Stimulated activated CD4-positive, alpha-beta T cell treated with anti-CD3 and anti-CD28 coated beads, Interleukin-15, amount 100 ng/mL, for 48 hours (primary cell): ENCODE data around the gene WFS1.

ENCODE experiments used
- DNase-seq, 2 donors: peaks; one replicate each; pipeline ENCODE4 v3.0.0-alpha.2; 2020; ENCODE audit warnings: low read depth in 2 of 2

WFS1 gene

GRCh38 chr4:6279582-6280289 is 10.1 kb downstream of the WFS1 start:
- DNase-seq = no peak

DNA sequence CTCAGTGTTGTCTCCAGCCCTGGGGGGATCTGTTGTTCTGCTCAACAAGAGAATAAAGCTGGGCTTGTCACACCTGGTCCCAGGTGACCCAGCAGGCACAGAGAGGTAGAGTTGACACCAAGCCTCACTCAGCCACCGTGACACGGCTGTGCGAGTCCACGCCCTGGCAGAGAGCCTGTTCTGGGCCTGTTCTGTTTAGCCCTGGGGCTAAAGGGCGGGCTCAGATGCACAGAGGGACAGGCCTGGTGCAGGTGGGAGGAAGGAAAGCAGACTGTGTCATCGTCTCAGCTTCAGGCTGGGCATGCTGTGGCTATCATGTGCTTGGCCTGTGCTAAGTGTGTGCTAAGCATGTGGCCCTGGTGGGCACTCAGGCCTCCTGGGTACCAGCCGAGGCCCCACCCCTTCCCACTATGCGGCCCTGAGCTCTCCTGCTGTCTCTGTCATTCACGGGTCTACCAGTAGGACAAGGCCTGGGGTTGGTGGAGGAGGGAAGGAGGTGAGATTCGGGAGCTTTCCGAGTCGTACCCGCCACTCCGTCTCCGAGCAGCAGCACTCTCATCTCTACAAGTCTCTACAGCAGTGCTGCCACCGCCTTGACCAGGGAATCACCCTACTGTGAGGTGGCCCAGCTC is 10.8 kb downstream of the WFS1 start:
- no peak for DNase-seq

DNA sequence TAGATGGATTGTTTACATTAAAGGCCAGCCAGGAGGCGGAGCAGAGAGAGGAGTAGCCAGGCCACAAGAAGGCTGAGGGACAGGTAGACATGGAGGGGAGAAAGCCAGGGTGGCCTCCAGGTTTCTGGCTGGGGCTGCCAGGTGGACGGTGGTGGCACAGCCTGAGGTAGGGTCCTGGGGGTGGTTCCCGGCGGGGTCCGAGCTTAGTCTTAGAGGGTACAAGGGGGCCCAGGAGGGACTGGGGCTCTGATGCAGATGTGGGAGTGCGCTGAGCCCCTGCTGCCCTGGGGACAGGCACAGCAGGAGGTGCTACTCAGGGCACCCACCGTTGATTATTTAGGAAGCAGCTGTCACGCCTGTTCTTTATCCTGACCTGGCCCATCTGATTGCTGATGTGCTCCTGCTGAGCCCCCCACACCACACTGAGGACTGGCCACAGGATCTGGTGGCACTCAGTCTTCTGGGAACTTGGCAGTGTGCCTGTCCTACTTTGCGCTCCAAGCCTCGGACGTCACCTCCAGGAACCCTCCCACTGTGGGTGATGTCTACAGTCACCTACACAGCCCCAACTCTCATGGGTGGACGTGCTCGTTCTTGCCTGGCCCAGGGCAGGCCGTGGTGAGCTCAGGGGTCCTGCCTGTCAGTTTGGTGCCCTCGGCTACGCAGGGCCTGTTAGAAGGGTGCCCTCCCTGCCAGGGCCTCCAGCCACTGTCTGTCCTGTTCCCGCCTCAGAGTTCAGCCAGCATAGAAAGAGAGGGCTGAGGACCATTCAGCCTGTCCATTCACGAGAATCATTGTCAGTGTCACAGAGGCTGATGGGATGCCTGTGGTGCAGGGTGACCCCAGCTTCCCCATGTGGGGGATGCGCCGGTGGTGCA is 12.0 kb downstream of the WFS1 start:
- DNase-seq = no peak

DNA sequence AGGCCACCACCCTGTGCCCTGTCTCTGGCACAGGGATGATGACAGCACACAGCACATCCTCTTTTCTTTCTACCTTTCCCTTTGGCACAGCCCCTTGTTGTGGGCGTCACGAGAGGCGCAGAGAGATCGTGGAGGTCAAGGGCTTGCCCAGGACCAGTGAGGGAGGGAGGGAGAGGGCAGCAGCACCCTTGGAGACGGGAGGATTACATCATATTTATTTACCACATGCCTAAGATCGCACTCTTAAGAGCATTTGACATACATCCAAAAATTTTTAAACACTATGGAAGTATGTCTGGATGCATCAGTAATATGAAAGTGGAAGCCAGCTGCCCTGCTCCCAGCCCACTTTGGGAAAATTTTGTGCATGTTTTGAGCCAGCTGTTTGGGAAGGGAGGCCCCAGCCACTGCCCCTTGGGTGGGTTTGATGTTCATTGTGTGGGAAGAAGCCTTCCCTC is 12.7 kb downstream of the WFS1 start:
- no peak for DNase-seq

- DNase-seq = no peak
These were observed 13.6 kb downstream of the WFS1 start for GRCh38 chr4:6283282-6283681.

GRCh38 chr4:6287017-6287788 is 17.6 kb downstream of the WFS1 start:
- DNase-seq = no peak

- DNase-seq = no peak
These were observed 18.7 kb downstream of the WFS1 start for GRCh38 chr4:6288342-6288741.

- no peak for DNase-seq
These were observed 19.2 kb downstream of the WFS1 start for GRCh38 chr4:6288871-6289270.

- DNase-seq = no peak
These were observed 20.6 kb downstream of the WFS1 start for GRCh38 chr4:6290256-6290655.

GRCh38 chr4:6290769-6291547 is 21.3 kb downstream of the WFS1 start:
- no peak for DNase-seq

DNA sequence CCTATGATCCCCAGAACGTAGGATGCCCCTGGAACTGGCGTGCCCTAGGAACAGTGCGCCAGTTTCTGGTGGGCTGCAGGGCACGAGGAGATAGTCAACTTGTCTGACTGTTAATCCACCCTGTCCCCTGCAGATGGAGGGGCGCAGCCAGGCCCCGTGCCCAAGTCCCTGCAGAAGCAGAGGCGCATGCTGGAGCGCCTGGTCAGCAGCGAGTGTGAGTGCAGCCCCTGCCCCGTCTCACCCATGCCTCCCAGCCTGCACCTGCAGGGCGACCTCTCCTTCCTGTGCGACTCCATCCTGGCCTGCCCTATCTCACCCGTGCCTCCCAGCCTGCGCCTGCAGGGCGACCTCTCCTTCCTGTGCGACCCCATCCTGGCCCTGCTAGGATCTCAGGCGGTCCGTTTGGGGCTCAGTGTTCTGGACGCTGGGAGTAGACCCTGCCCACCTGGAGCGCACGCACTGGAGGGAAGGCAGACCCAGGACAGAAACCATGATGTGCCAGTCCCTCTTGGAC is 22.2 kb downstream of the WFS1 start:
- no peak for DNase-seq

DNA sequence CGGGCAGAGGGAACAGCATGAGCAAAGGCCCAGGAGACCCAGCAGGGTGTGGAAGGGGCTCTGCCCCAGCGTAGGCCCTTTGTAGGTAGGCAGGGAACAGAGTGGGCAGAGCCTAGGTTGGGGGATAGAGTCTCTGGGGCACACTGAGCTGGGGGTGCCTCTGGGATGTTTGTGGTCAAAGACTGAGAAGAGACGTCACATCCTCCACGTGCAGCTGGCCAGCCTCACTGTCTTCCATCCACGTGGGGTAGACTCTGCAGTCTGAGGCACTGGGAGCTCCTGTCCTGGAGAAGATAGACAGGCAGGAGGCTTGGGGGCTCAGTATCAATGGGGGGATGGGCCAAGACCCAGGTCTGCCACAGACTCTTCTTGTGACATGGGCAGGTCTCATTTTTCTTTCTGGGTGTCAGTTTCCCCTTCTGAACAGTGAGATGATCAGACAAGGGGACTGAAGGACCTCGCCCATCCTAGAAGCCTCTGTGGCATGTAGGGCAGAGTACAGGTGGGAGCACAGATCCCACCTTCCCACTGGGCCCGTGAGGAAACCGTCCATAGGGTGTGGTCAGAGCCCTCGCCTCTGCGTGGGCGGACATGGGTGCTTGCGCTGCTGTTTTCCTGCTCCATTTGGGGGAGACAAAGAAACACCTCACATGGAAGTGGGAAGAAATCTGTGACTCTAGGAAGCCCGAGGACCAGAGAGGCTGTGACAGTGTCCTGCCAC is 22.9 kb downstream of the WFS1 start:
- DNase-seq = no peak

DNA sequence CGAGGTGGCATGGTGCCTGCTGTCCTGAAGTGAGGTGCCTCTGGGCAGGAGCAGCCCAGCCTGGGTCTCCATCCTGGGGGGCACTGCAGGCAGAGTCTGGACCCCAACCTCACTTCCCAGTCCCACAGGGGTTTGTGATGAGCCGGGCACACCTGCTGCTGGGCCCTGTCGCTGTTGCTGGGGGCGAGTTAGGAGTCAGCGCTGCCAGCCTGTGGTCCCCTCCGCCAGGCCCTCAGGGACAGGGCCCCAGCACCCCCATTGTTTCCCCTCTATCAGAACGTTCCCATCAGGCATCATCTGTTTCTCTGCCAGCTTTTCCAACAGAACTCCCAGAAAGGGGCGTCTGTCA is 23.4 kb downstream of the WFS1 start:
- no peak for DNase-seq

GRCh38 chr4:6293661-6294060 is 24.0 kb downstream of the WFS1 start:
- DNase-seq = no peak

- DNase-seq = no peak
These were observed 25.2 kb downstream of the WFS1 start for GRCh38 chr4:6294705-6295421.

GRCh38 chr4:6295495-6295894 is 25.8 kb downstream of the WFS1 start:
- no peak for DNase-seq

- DNase-seq = no peak
These were observed 26.4 kb downstream of the WFS1 start for GRCh38 chr4:6296026-6296425.

- DNase-seq = no peak
These were observed 27.7 kb downstream of the WFS1 start for GRCh38 chr4:6297266-6297815.

DNA sequence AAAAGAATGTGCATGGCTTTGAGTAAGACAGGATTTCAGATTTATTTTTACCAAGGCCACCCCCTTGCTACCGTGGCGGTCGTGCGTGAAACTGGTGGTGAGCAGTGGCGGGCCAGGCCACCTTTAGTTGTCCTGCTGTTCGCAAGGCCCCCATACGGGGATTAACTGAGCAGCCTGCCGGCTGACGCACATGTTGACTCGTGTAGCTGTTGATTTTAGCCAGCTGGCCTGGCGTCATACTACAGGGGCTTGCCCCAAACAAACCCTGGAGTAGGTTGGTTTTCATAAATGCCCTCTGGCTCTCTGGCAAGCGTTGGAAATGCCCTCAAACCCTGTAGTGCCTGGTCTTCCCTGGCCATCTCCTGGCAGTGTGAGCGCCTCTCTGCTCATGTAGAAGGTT is 28.4 kb downstream of the WFS1 start:
- DNase-seq = no peak
